HG03457 (cell line): ENCODE measurements around the gene TRPM8.

Source experiments
- ATAC-seq: cut with Tn5 transposase; IDR thresholded peaks from one replicate; pipeline ENCODE4 v1.9.1; 2021; ENCODE audit warnings: moderate number of reproducible peaks; ENCODE audit not compliant: unreplicated experiment

TRPM8 gene

GRCh38 chr2:233973786-233974185 lies 56.6 kb downstream of the TRPM8 start:
- no peak for ATAC-seq

- ATAC-seq = no peak
Measured at GRCh38 chr2:233974530-233975071, 57.4 kb downstream of the TRPM8 start.

DNA sequence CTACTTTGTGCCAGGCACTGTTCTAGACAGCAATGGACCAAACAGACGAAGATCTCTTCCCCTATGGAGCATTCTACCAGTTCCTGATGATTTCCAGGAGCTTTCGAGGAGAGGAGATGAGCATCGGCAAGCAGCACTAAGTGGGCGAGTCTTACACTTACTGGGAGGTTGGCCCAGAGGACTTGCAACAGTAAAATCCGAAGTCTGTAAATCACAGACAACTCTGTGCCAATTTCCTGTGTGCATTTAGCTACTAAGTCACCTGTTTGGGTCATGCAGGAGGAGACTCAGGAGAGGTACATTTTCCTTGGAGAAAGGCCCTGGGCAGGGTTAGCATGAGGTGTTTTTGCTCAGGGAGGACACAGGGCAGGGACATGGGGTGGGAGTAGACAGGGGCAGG lies 58.9 kb downstream of the TRPM8 start:
- no peak for ATAC-seq

- ATAC-seq = no peak
Measured at GRCh38 chr2:233976690-233977294, 59.6 kb downstream of the TRPM8 start.

- no peak for ATAC-seq
Measured at GRCh38 chr2:233977296-233977837, 60.2 kb downstream of the TRPM8 start.

GRCh38 chr2:233979748-233980147 lies 62.6 kb downstream of the TRPM8 start:
- ATAC-seq = no peak

GRCh38 chr2:233980955-233981561 lies 63.9 kb downstream of the TRPM8 start:
- ATAC-seq = no peak

- ATAC-seq = no peak
Measured at GRCh38 chr2:233981574-233982420, 64.6 kb downstream of the TRPM8 start.

DNA sequence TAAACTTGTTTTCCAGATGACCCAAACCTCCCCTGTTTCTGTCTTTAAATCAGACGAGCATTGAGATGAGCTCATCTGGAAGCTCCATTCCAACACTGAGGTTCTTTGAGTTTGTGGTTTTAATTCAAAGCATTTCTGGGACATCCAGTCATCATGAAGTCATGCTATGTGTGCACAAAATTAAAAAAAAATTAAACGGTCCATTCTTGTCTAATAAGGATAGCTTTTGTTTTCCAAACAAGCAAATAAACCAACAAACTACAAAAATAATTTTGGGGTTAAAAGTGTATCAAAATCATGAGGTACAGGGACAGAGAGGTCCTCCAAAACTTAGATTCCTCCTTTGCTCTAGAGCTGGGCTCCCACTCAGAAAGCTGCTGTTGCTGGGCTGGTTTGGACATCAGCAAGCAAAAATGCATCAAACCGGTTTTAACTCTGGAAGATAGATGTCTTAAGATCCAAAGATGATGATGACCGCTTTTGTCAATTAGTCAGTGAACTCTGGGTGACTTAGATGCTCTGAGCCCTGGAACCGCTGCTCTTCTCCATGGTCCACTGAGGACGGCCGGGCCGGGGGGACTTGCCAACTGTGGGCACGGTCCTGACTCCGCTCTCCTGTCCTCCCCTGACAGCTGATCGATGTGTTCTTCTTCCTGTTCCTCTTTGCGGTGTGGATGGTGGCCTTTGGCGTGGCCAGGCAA lies 65.4 kb downstream of the TRPM8 start:
- ATAC-seq = no peak

DNA sequence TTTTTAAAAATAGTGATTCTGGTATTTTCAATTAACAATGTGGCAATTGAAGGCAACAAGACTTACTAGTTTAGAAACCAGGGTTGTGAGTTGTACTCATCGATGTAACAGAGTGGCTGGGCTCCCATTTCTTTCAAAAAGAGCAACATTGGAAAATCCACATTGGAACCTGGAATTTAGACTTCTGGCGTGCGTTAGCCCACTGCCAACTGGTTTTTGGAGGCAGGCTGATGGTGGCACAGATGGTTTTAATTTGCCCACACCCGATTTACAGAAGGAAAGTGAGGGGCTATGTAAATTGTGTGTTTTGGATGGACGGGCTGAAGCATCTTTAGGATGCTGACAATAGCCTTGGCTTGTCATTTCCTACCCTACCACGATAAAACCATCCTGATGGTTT lies 66.3 kb downstream of the TRPM8 start:
- no peak for ATAC-seq

DNA sequence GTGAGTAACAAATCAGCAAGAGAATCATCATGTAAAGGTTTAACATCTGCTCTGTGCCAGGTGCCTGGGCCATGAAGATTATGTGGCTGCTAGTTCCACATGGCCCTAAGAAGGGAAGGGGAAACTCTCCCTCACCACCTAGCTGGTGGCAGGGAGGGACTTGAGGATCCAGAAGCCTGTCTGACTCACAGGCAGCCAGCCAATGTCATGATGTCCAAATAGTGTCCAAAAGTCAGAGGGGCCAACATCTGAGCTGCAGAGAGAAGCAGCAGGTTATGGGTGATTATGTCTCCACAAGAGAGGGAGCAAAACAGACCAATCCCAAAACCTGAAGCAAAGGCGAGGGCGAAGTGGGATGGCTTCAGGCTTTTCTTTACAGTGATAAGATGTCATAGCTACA lies 71.4 kb downstream of the TRPM8 start:
- no peak for ATAC-seq

- ATAC-seq = no peak
Measured at GRCh38 chr2:233989221-233989858, 72.2 kb downstream of the TRPM8 start.

GRCh38 chr2:233990261-233990798 lies 73.2 kb downstream of the TRPM8 start:
- no peak for ATAC-seq

GRCh38 chr2:233991196-233991595 lies 74.0 kb downstream of the TRPM8 start:
- ATAC-seq = no peak

DNA sequence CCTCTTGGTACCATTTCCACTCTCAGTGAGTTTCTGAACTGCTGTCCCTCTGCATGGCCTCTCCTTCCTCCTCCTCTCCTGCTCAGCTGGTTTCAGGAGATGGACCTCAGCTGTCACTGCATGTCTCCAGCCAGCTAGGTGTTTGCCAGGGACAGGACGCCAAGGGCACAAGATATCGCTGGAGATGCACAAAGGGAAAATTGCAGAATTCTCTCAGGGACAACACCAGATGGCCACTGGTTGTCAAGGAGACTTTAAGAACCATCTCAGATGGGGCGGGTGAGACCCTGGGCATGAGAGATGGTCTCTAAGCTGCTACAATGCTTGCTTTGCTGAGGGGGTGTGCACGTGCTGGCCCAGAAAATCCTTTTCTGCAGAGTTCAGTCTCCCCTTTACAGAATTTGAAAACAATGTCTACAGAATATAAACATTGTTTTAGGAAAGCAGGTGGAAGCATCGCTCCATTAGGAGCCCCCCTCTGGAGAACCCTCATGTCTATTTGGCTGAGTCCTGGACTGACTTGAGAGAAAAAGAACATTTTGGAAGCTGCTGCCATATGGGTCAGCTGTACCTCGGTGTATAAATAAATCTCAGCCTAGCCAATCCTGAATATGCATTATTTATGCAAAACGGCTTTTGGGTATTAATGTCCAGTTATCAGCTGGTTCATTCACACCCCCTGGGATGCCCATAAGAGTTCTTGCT lies 75.5 kb downstream of the TRPM8 start:
- ATAC-seq = no peak

DNA sequence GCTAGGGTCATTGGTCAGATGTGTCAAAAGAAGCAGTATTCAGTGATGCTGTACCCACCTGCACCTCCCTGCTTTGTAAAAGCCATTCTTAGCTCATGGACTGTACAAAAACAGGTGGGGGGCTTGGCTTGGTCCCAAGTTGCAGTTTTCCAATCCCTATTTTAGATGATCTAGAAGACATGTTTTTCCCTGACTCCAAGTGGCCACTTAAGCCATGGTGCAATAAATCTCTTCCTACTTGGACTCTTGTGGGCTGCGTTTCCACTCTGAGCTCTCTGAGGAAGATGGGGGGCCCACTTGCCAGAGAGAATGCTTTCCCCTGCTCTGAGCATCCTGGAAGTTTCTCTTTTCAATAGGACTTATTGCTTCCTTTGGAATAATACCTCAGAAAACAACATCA lies 76.3 kb downstream of the TRPM8 start:
- no peak for ATAC-seq

GRCh38 chr2:233994151-233994550 lies 77.0 kb downstream of the TRPM8 start:
- ATAC-seq = no peak

DNA sequence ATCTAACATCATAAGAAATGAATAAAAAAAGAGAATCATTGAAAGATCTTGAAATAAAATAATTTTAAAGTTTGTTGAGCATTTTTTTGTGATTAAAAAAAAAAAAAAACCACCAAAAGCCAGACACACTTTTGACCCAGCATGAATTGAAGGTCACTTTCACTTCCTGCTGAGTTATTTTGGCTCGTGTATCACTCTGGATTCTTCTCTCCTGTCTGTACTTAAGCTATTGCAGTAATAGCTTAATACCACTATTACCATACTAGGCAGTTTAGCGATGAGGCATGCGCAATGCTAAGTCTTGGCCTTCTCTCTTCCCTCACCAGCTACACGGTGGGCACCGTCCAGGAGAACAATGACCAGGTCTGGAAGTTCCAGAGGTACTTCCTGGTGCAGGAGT lies 78.8 kb downstream of the TRPM8 start:
- no peak for ATAC-seq

- ATAC-seq = no peak
Measured at GRCh38 chr2:233996461-233996860, 79.3 kb downstream of the TRPM8 start.

DNA sequence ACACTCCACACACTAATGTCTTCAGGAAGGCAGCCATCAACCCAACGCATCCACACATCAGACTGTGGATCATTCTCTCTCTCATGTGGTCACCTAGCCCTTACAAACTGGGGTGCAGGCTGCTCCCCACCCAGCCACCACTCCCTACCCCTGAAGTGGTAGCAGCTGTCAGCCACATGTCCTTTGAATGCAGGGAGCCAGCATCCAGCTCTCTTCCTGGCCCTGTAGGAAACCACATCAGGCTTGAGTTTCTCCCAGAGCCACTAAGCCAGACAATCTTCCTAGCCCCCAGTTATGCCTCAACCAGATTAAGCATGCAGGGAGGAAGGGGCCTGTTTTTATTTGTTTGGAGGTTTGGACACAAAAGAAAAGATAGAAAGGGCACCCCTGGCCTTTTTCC lies 80.5 kb downstream of the TRPM8 start:
- ATAC-seq = no peak
